Upper lobe of right lung (tissue), 1 donor: Measurements from ENCODE around the gene ADCY7. TPM values are rescaled to one million over a fixed set of nuclear protein-coding genes. Genes with fewer than 3 reads are reported as not detected.

Experiments used
- ATAC-seq: fragments of 200-7000 bp; cut with Tn5 transposase; one replicate; pipeline ENCODE4 v1.9.1; 2020; ENCODE audit warnings: mild to moderate bottlenecking, moderate library complexity
- DNase-seq: peaks from one replicate; pipeline ENCODE4 v3.0.0-alpha.2; 2020
- H3K27ac ChIP-seq: fragments of 200-600 bp; one replicate; pipeline ENCODE4 v1.8.0; 2022
- H3K27me3 ChIP-seq: fragments of 200-600 bp; one replicate; pipeline ENCODE4 v1.8.0; 2022; ENCODE audit warnings: mild to moderate bottlenecking
- H3K36me3 ChIP-seq: fragments of 200-600 bp; one replicate; pipeline ENCODE4 v1.8.0; 2022
- H3K4me1 ChIP-seq: fragments of 200-600 bp; one replicate; pipeline ENCODE4 v1.8.0; 2022
- H3K4me3 ChIP-seq: fragments of 200-600 bp; one replicate; pipeline ENCODE4 v1.8.0; 2022; ENCODE audit warnings: mild to moderate bottlenecking
- H3K9me3 ChIP-seq: fragments of 200-600 bp; one replicate; pipeline ENCODE4 v1.8.0; 2022
- CTCF ChIP-seq: fragments of 200-600 bp; IDR thresholded peaks from one replicate; pipeline ENCODE4 v1.8.0; 2022; ENCODE audit warnings: antibody characterized with exemption
- intact Hi-C: fragments of 100-400 bp; cut with DNase I; formaldehyde crosslinking; loops from one replicate; pipeline ENCODE4 v1.11.0; 2022
- total RNA-seq: library from RNA; stranded (reverse); fragmentation: NEBNext Ultra II Directional; extraction: Animal tissue kit (Norgen Biotek cat#: 25700); gene quantifications from one replicate; pipeline ENCODE4 v1.2.1, GENCODE V29; 2021
- donor health status: DM: no; HTN: yes; CAD: no; lungs with severe emphysema.

Gene ADCY7
- total RNA-seq, 1 donor from 2014 or later, result 88.1 TPM

- H3K4me3 ChIP-seq, result no peak overlapping the region
- no peak for TF ChIP-seq CTCF
- peaks cover 55% of the 10 kb centered on the region for H3K36me3 ChIP-seq
- H3K27me3 ChIP-seq, result no peaks in the 10 kb centered on the region
- H3K4me1 ChIP-seq, result peaks cover 5% of the 10 kb centered on the region
- no peak for DNase-seq
- intact Hi-C loops, result no loop called here
- no peak overlapping the region for H3K27ac ChIP-seq
- ATAC-seq, result no peak
- no peaks in the 10 kb centered on the region for H3K9me3 ChIP-seq
Observed at GRCh38 chr16:50351116-50351515, 84.8 kb downstream of the ADCY7 start.

DNA sequence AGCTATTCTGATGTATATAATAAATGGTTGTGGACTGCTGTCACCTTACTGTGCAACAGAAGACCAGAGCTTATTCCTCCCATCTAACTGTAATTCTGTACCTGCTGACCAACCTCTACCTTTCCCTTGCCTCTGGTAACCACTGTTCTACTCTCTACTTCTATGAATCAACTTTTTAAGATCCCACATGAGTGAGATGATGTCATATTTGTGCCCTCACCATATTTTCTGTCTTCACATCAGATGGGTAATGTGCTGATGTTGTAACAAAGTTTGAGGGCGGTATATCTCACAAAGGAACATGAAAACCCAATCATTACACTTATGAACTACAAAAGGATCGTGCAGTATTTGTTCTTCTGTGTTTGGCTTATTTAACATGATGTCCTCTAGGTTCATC lies 85.6 kb downstream of the ADCY7 start:
- peaks cover 55% of the 10 kb centered on the region for H3K36me3 ChIP-seq
- no peaks in the 10 kb centered on the region for H3K27me3 ChIP-seq
- no peak overlapping the region for H3K4me3 ChIP-seq
- intact Hi-C loops, result no loop called here
- peaks cover 5% of the 10 kb centered on the region for H3K4me1 ChIP-seq
- H3K27ac ChIP-seq, result no peak overlapping the region
- H3K9me3 ChIP-seq, result no peaks in the 10 kb centered on the region
- ATAC-seq (no peak), DNase-seq (no peak)
- no peak for TF ChIP-seq CTCF

DNA sequence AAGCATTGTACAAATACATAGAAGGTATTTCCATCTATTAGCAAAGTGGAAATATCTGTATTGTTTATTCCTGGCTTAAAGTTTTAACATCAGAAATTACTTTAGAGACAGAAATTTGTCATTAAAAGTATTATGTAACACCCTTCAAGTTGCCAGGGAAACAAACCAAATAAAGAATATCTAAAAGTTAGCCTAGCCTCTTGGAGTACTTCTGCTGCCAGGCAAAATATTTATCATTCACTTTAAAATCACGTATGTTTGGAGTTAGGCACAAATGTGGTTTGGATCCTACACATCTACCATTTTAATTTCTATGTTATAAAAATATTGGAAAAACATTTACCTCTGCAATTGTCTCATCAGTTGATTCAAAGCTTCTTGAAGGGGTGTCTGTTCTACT lies 87.7 kb downstream of the ADCY7 start:
- DNase-seq (no peak), ATAC-seq (no peak)
- Histone ChIP-seq H3K36me3 (peaks cover 54% of the 10 kb centered on the region), H3K27me3 (no peaks in the 10 kb centered on the region), H3K4me1 (peaks cover 5% of the 10 kb centered on the region), H3K4me3 (no peak overlapping the region), H3K27ac (peak overlapping the region; percentile 75), H3K9me3 (no peaks in the 10 kb centered on the region)
- TF ChIP-seq CTCF, result no peak
- intact Hi-C loops, result no loop called here

DNA sequence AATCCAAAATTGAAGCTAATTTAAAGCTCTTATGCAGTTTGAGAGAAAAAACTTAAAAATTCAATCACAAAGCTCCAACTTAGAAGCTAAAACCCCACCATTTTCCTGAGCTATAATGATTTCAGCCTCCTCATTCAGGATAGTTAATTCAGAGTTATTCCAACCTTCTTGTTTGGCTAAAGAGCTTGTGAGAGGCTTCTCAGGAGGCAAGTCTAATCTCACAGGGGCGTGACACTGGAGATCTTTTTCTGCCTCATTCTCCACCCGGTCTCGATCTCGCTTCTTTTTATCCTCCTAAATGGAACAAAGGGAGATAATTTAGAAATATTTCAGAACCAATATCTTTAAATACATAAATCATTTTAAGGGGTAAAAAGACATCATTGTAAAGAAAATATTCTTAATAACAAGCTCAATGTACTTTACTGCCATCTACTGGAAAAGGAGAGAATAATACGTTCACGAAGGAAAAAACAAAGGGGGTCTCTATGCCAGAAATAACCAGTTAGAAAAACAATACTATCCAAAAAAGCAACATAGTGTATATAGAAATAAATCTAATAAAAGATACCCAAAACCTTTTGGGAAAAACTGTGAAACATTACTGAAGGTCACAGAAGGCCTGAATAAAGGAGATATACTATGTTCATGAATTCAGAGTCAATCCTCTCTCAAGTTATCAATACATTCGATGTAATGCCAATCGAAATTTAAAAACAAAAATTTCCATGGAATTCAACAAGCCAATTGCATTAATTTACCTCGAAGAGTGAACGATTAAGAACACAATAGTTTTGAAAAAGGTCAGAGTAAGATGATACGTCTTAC lies 88.5 kb downstream of the ADCY7 start:
- no peak for DNase-seq
- Histone ChIP-seq H3K36me3 (peaks cover 47% of the 10 kb centered on the region), H3K27me3 (no peaks in the 10 kb centered on the region), H3K4me3 (no peak overlapping the region), H3K9me3 (no peaks in the 10 kb centered on the region), H3K4me1 (peaks cover 5% of the 10 kb centered on the region), H3K27ac (peak overlapping the region; percentile 75)
- TF ChIP-seq CTCF, result peak; percentile 71
- ATAC-seq, result no peak
- intact Hi-C loops, result no loop called here

DNA sequence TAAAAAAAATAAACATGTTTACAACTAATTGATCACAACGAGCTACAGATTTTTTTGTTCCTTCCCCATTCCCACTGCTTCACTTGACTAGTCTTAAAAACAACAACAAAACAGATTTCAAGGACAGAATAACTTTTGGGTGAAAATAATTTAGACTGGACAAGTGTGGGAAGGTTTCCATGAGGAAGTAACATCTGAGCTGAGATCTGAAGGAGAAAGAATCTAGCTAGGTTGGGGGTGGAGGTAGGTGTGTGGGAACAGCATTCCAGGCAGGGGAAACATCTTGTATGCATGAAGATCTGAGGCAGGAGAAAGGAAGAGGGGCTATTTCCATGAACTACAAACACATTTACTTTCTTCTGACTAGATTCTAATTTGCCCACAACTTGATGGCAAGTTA lies 93.3 kb downstream of the ADCY7 start:
- intact Hi-C loops, result loop anchor here (10.0 kb wide), 1 partner anchor 135 kb away; no protein-coding TSS in a partner anchor

More for the DNA sequence above, 93.3 kb downstream of the ADCY7 start:
- ATAC-seq, result no peak
- Histone ChIP-seq H3K4me1 (peaks cover under 1% of the 10 kb centered on the region), H3K27ac (no peak overlapping the region), H3K9me3 (no peaks in the 10 kb centered on the region), H3K27me3 (no peaks in the 10 kb centered on the region), H3K36me3 (peaks cover 25% of the 10 kb centered on the region), H3K4me3 (no peak overlapping the region)
- no peak for TF ChIP-seq CTCF
- DNase-seq, result no peak
